H1 (cell line): Measurements from ENCODE around the gene PTPRC. TPM values are rescaled to one million over a fixed set of nuclear protein-coding genes. Genes with fewer than 3 reads are reported as not detected.

Experiments
- CTCF ChIA-PET: fragments of 300-600 bp; sonication (Branson Sonifier 250); formaldehyde crosslinking; loops from one replicate; lab custom pipeline; 2021; ENCODE audit not compliant: partially characterized antibody; lab: Charles Lee
- POLR2A ChIA-PET: fragments of 300-600 bp; sonication (Branson Sonifier 250); formaldehyde crosslinking; loops from one replicate; lab custom pipeline; 2021; ENCODE audit warnings: inconsistent platforms; ENCODE audit not compliant: partially characterized antibody; lab: Charles Lee
- DNase-seq, 2 experiments: peaks; one replicate each; pipeline versions ENCODE4 v3.0.0 to v3.0.0-alpha.2; 2010 to 2022; ENCODE audit warnings: low spot score in 2 of 2, low read depth in 1 of 2, mixed read lengths in 1 of 2
- FAIRE-seq: peaks from 2 replicates; lab custom pipeline; 2011; peaks lifted over from hg19 to GRCh38; lab: Jason Lieb, UNC
- H2AFZ ChIP-seq: 2 replicates; pipeline ENCODE4 v1.8.1; 2012; ENCODE audit warnings: low read length, inconsistent platforms
- H2AK5ac ChIP-seq: 2 replicates; pipeline ENCODE4 v1.6.1; 2013; ENCODE audit warnings: low read depth, low read length
- H2BK120ac ChIP-seq: replicated peaks from 2 replicates; pipeline ENCODE3; 2013; ENCODE audit warnings: low read depth, low read length, inconsistent platforms
- H2BK12ac ChIP-seq: 2 replicates; pipeline ENCODE4 v1.6.1; 2013; ENCODE audit warnings: low read depth, low read length
- H2BK15ac ChIP-seq: 2 replicates; pipeline ENCODE4 v1.6.1; 2013; ENCODE audit warnings: low read length
- H2BK20ac ChIP-seq: 2 replicates; pipeline ENCODE4 v1.6.1; 2013; ENCODE audit warnings: low read length
- H2BK5ac ChIP-seq: 2 replicates; pipeline ENCODE4 v1.6.1; 2013; ENCODE audit warnings: low read depth, low read length
- H3K14ac ChIP-seq: 2 replicates; pipeline ENCODE4 v1.6.1; 2013; ENCODE audit warnings: inconsistent platforms; ENCODE audit not compliant: insufficient read length
- H3K18ac ChIP-seq: 2 replicates; pipeline ENCODE4 v1.6.1; 2013; ENCODE audit warnings: low read length; ENCODE audit errors: extremely low read depth
- H3K23ac ChIP-seq: 2 replicates; pipeline ENCODE4 v1.6.1; 2013; ENCODE audit warnings: inconsistent platforms; ENCODE audit not compliant: insufficient read length
- H3K23me2 ChIP-seq: 2 replicates; pipeline ENCODE4 v1.6.1; 2013; ENCODE audit warnings: low read depth, low read length
- H3K27ac ChIP-seq: 2 replicates; pipeline ENCODE4 v1.6.1; 2011; ENCODE audit warnings: low read depth, low read length, inconsistent platforms
- H3K27me3 ChIP-seq, 4 experiments: replicated peaks in 1 of 4; 1 replicate in 1 of 4; 2 replicates in 3 of 4; pipeline versions ENCODE4 v1.6.1 to v1.8.1; 2011 to 2013; ENCODE audit warnings: low read length in 3 of 4, mild to moderate bottlenecking in 3 of 4, inconsistent platforms in 2 of 4, mixed read lengths in 2 of 4, moderate library complexity in 1 of 4; ENCODE audit not compliant: control insufficient read depth in 3 of 4, insufficient read depth in 3 of 4; ENCODE audit errors: extremely low read depth in 1 of 4
- H3K36me3 ChIP-seq, 4 experiments: 2 replicates each; pipeline versions ENCODE4 v1.6.1 to v1.8.1; 2011 to 2013; ENCODE audit warnings: mild to moderate bottlenecking in 4 of 4, low read length in 3 of 4, moderate library complexity in 2 of 4, control low read depth in 1 of 4, inconsistent platforms in 1 of 4; ENCODE audit not compliant: insufficient read depth in 4 of 4, control insufficient read depth in 2 of 4
- H3K4ac ChIP-seq: replicated peaks from 2 replicates; pipeline ENCODE3; 2013; ENCODE audit warnings: low read length, low read depth, mixed read lengths, inconsistent platforms; ENCODE audit not compliant: insufficient read length
- H3K4me1 ChIP-seq, 4 experiments: replicated peaks in 1 of 4; 1 replicate in 1 of 4; 2 replicates in 3 of 4; pipeline versions ENCODE4 v1.6.1 to v1.8.1; 2011 to 2013; ENCODE audit warnings: low read length in 3 of 4, inconsistent platforms in 2 of 4, mixed read lengths in 1 of 4; ENCODE audit not compliant: insufficient read depth in 4 of 4, control insufficient read depth in 3 of 4
- H3K4me2 ChIP-seq, 2 experiments: 2 replicates each; pipeline versions ENCODE4 v1.6.1 to v1.8.1; 2011 to 2013; ENCODE audit warnings: low read depth in 2 of 2, low read length in 2 of 2, control low read depth in 1 of 2, inconsistent platforms in 1 of 2, mild to moderate bottlenecking in 1 of 2; ENCODE audit not compliant: insufficient read depth in 1 of 2
- H3K4me3 ChIP-seq, 4 experiments: fragments of 200-600, 300-600 bp in 1 of 4; sonication (generic), shearing (Covaris generic), sonication (Bioruptor Twin) in 1 of 4; 2 replicates each; pipeline versions ENCODE4 v1.5.1 to v1.8.1; 2011 to 2016; ENCODE audit warnings: low read length in 4 of 4, low read depth in 3 of 4, control low read depth in 2 of 4, inconsistent platforms in 2 of 4, mild to moderate bottlenecking in 2 of 4, mixed read lengths in 1 of 4, moderate library complexity in 1 of 4; ENCODE audit not compliant: insufficient read depth in 2 of 4; ENCODE audit errors: extremely low read depth in 1 of 4
- H3K56ac ChIP-seq: replicated peaks from 2 replicates; pipeline ENCODE3; 2013; ENCODE audit warnings: low read depth, mild to moderate bottlenecking, mixed read lengths, low read length, inconsistent platforms; ENCODE audit not compliant: insufficient read length
- H3K79me1 ChIP-seq: 2 replicates; pipeline ENCODE4 v1.6.1; 2013; ENCODE audit warnings: low read depth, low read length, control low read depth
- H3K79me2 ChIP-seq, 2 experiments: 2 replicates each; pipeline versions ENCODE4 v1.6.1 to v1.8.1; 2012 to 2013; ENCODE audit warnings: low read length in 2 of 2, mild to moderate bottlenecking in 2 of 2, inconsistent platforms in 1 of 2; ENCODE audit not compliant: insufficient read depth in 2 of 2, control insufficient read depth in 1 of 2
- H3K9ac ChIP-seq, 4 experiments: replicated peaks in 1 of 4; 1 replicate in 1 of 4; 2 replicates in 3 of 4; pipeline versions ENCODE4 v1.6.1 to v1.8.1; 2011 to 2013; ENCODE audit warnings: low read depth in 3 of 4, low read length in 3 of 4, control low read depth in 2 of 4, mild to moderate bottlenecking in 2 of 4, moderate library complexity in 2 of 4, inconsistent platforms in 1 of 4; ENCODE audit errors: extremely low read depth in 1 of 4
- H3K9me3 ChIP-seq, 2 experiments: 2 replicates each; pipeline versions ENCODE4 v1.6.1 to v1.8.1; 2012 to 2013; ENCODE audit warnings: mild to moderate bottlenecking in 2 of 2, moderate library complexity in 2 of 2, control low read depth in 1 of 2, inconsistent platforms in 1 of 2, low read depth in 1 of 2, low read length in 1 of 2, mixed read lengths in 1 of 2; ENCODE audit not compliant: insufficient read depth in 2 of 2
- H4K20me1 ChIP-seq, 2 experiments: replicated peaks in 1 of 2; 2 replicates each; pipeline versions ENCODE3 to v1.8.1; 2011 to 2013; ENCODE audit warnings: inconsistent platforms in 2 of 2, low read length in 2 of 2, mild to moderate bottlenecking in 1 of 2; ENCODE audit not compliant: insufficient read depth in 2 of 2, control insufficient read depth in 1 of 2
- H4K5ac ChIP-seq: 2 replicates; pipeline ENCODE4 v1.6.1; 2013; ENCODE audit warnings: low read length, low read depth, mixed read lengths, inconsistent platforms; ENCODE audit not compliant: insufficient read length
- H4K8ac ChIP-seq: 2 replicates; pipeline ENCODE4 v1.8.0; 2013; ENCODE audit warnings: mild to moderate bottlenecking, moderate library complexity, low read length, inconsistent platforms; ENCODE audit not compliant: insufficient read depth; ENCODE audit errors: extremely low read depth
- H4K91ac ChIP-seq: replicated peaks from 2 replicates; pipeline ENCODE3; 2013; ENCODE audit warnings: low read length, mixed read lengths, inconsistent platforms; ENCODE audit not compliant: insufficient read length
- BCL11A ChIP-seq, 2 experiments: IDR thresholded peaks; one replicate each; pipeline ENCODE4 v1.6.1; 2011; ENCODE audit warnings: low read depth in 2 of 2, low read length in 2 of 2, mild to moderate bottlenecking in 2 of 2
- EP300 ChIP-seq, 2 experiments: IDR thresholded peaks; 1 replicate in 1 of 2; 2 replicates in 1 of 2; pipeline ENCODE4 v1.6.1; 2011 to 2012; ENCODE audit warnings: low read depth in 2 of 2, low read length in 2 of 2, mild to moderate bottlenecking in 2 of 2, borderline replicate concordance in 1 of 2, inconsistent platforms in 1 of 2, moderate library complexity in 1 of 2
- GABPA ChIP-seq: IDR thresholded peaks from 2 replicates; pipeline ENCODE4 v1.6.1; 2011; ENCODE audit warnings: mild to moderate bottlenecking, low read length, moderate library complexity, borderline replicate concordance; ENCODE audit not compliant: insufficient read depth
- GTF2F1 ChIP-seq: IDR thresholded peaks from 2 replicates; pipeline ENCODE4 v1.6.1; 2012; ENCODE audit warnings: low read depth, low read length, improper control_type of control experiment, borderline replicate concordance
- NANOG ChIP-seq: IDR thresholded peaks from 2 replicates; pipeline ENCODE4 v1.6.1; 2011; ENCODE audit warnings: low read length, low read depth, mild to moderate bottlenecking, inconsistent platforms; ENCODE audit not compliant: insufficient read depth, poor library complexity, severe bottlenecking
- POLR2AphosphoS5 ChIP-seq: IDR thresholded peaks from 2 replicates; pipeline ENCODE4 v1.6.1; 2011; ENCODE audit warnings: low read depth, low read length
- RAD21 ChIP-seq, 2 experiments: IDR thresholded peaks in 1 of 2; conservative IDR thresholded peaks in 1 of 2; 2 replicates each; pipeline ENCODE4 v1.6.1; 2011; ENCODE audit warnings: low read depth in 2 of 2, low read length in 2 of 2, improper control_type of control experiment in 1 of 2, inconsistent platforms in 1 of 2, mild to moderate bottlenecking in 1 of 2, moderate library complexity in 1 of 2
- RNF2 ChIP-seq: fragments of 200-900, 300-1000 bp; sonication (generic); IDR thresholded peaks from 2 replicates; pipeline ENCODE4 v1.7.1; 2016; ENCODE audit warnings: borderline replicate concordance, low read depth, mild to moderate bottlenecking, antibody characterized with exemption, low read length; ENCODE audit not compliant: poor library complexity, severe bottlenecking; ENCODE audit errors: missing control alignments
- SUZ12 ChIP-seq: fragments of 200-600 bp; sonication (generic); IDR thresholded peaks from 2 replicates; pipeline ENCODE4 v1.6.1; 2012; ENCODE audit warnings: mild to moderate bottlenecking, inconsistent platforms, low read length, moderate library complexity, mixed read lengths
- TAF7 ChIP-seq: optimal IDR thresholded peaks from 2 replicates; pipeline ENCODE3; 2011; ENCODE audit warnings: low read depth, mild to moderate bottlenecking, inconsistent platforms, low read length, moderate library complexity, borderline replicate concordance
- TCF12 ChIP-seq: IDR thresholded peaks from 2 replicates; pipeline ENCODE4 v1.6.1; 2011; ENCODE audit warnings: low read depth, mild to moderate bottlenecking, low read length
- WGBS, 2 experiments: shearing (Covaris generic) in 1 of 2; methylation state at CpG; one replicate each; pipeline versions ENCODE4 v1.1.6 to v1.1.7; 2013 to 2015; ENCODE audit warnings: low lambda C conversion rate in 2 of 2, mixed read lengths in 2 of 2, inconsistent platforms in 1 of 2, low coverage in 1 of 2, missing lambda C conversion rate in 1 of 2; ENCODE audit not compliant: insufficient replicate concordance in 2 of 2, insufficient coverage in 1 of 2, insufficient read length in 1 of 2; ENCODE audit errors: extremely low coverage in 1 of 2, missing lambda C conversion rate in 1 of 2; 5-methylcytosine and 5-hydroxymethylcytosine counted together
- polyA plus RNA-seq, 7 experiments: library from polyadenylated mRNA; depleted of rRNA in 3 of 7; stranded (reverse) in 5 of 7; unstranded in 2 of 7; fragments of >200 nt in 5 of 7; fragments of 200-250 nt in 2 of 7; gene quantifications; 1 replicate in 5 of 7; 2 replicates in 1 of 7; 4 replicates in 1 of 7; pipeline versions ENCODE4 v1.2.1 to v1.2.3, GENCODE V29; 2011 to 2013; ENCODE audit warnings: missing spikeins in 2 of 7, mixed read lengths in 2 of 7
- total RNA-seq: library from RNA; stranded (reverse); fragmentation: NEBNext Ultra II Directional; extraction: Animal tissue kit (Norgen Biotek cat#: 25700); gene quantifications from 2 replicates; pipeline ENCODE4 v1.2.1, GENCODE V29; 2021

The PTPRC gene
- total and polyA plus RNA-seq, 2 of the 8 experiments (the other 6 are each of a cell fraction or from before 2014, with no cell fraction given) = 0.05 TPM; not detected in 1

DNA sequence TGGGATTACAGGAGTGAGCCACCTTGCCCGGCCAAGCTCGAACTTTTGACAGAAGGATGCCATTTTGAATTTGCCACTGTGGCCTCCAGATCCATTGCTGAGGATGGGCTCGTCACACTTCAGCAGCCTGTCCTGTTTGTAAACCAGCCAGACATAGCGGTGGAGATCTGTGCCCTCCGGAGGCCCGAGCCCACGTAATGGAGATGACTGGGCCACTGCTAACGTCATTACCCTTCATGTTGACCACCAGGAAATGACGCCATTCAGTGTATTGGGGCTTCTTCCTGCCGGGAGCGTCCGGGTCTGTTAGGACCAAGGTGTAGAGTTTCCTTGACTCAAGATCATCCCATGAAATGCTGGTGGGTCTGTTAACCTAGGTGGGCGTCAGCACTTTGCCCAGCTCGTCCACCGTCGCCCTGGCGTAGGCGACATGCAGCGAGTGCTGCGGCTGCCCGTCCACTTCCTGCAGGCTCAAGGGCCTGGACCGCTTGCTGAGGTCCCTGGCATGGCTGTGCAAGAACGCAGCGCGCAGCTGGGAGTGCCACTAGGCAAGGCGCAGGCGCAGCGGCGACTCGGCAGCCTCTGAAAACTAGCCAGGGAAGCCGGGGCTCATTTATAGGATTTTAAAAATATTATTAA lies 40.8 kb downstream of the PTPRC start:
- H3K27me3 ChIP-seq = no peaks in the 10 kb centered on the region
- no peak overlapping the region; the same call in 1 of the 2 replicates for H3K27ac ChIP-seq
- H3K4ac ChIP-seq = no peak overlapping the region
- no peaks in the 10 kb centered on the region for H3K23me2 ChIP-seq
- POLR2A ChIA-PET = no interaction called here
- no peak overlapping the region for H2AK5ac ChIP-seq
- DNase-seq (no peak), FAIRE-seq (no peak)
- CTCF ChIA-PET = interaction anchor here (0.5 to 0.6 kb wide), 2 partner anchors 32 to 1505 kb away, joined by 3 read pairs; no protein-coding TSS in a partner anchor
- H3K9me3 ChIP-seq = no peaks in the 10 kb centered on the region
- no peaks in the 10 kb centered on the region for H4K20me1 ChIP-seq
- H3K56ac ChIP-seq = no peak overlapping the region
- H2BK15ac ChIP-seq = no peak overlapping the region
- no peak overlapping the region for H3K14ac ChIP-seq
- H3K4me1 ChIP-seq = no peaks in the 10 kb centered on the region
- no peak overlapping the region for H2BK5ac ChIP-seq
- H2BK20ac ChIP-seq = no peak overlapping the region
- H2BK12ac ChIP-seq = no peak overlapping the region; the same call in 1 of the 2 replicates
- H3K36me3 ChIP-seq = no peaks in the 10 kb centered on the region
- H3K18ac ChIP-seq = no peak overlapping the region
- H4K5ac ChIP-seq = no peak overlapping the region
- peak overlapping the region; percentile 5 for H4K91ac ChIP-seq
- H3K79me2 ChIP-seq = no peaks in the 10 kb centered on the region
- H3K4me2 ChIP-seq = no peak overlapping the region
- H3K23ac ChIP-seq = no peak overlapping the region
- 94% methylated on average over 31 of the region's 31 CpGs; no CpG with 5 or more reads in 1 of the 2 experiments for WGBS, 2 experiments
- no peak overlapping the region for H2BK120ac ChIP-seq
- no peak overlapping the region for H2AFZ ChIP-seq
- H3K79me1 ChIP-seq = no peaks in the 10 kb centered on the region
- H4K8ac ChIP-seq = peak overlapping the region; percentile 80; the same call in 1 of the 2 replicates
- no peak overlapping the region for H3K4me3 ChIP-seq
- H3K9ac ChIP-seq = no peak overlapping the region
- no peak for TF ChIP-seq TAF7
- TF ChIP-seq GABPA = no peak
- TF ChIP-seq RNF2 = no peak
- no peak for TF ChIP-seq TCF12
- no peak for TF ChIP-seq RAD21 (IDR thresholded peaks at IDR 0.05 in 1 of 2, conservative IDR thresholded peaks at IDR 0.05 in 1 of 2; ENCODE audit: low read depth in 2 of 2, low read length in 2 of 2)
- TF ChIP-seq GTF2F1 = no peak
- TF ChIP-seq POLR2AphosphoS5 = no peak
- no peak for TF ChIP-seq EP300 (IDR thresholded peaks at IDR 0.05; ENCODE audit: borderline replicate concordance in 1 of 2, low read depth in 2 of 2, low read length in 2 of 2)
- no peak for TF ChIP-seq NANOG
- no peak for TF ChIP-seq SUZ12
- no peak for TF ChIP-seq BCL11A (IDR thresholded peaks at IDR 0.05; ENCODE audit: low read depth in 2 of 2, low read length in 2 of 2)
